Measurements from ENCODE around the gene KLF4. TPM values are rescaled to one million over a fixed set of nuclear protein-coding genes. Genes with fewer than 3 reads are reported as not detected.

Gene KLF4
- total RNA-seq, 3 donors from 2014 or later: 52.7 to 165 (median 53.4) TPM

- H3K36me3 ChIP-seq: no peaks in the 10 kb centered on the region
- H3K9me3 ChIP-seq: peaks cover 0 to 11% of the 10 kb centered on the region in 2 donors
- intact Hi-C loops (cut with DNase I; ENCODE audit: low total_unique reads): loop anchor here (10.0 kb wide), 1 partner anchor 812 kb away; no protein-coding TSS in a partner anchor
- no peaks in the 10 kb centered on the region for H3K27me3 ChIP-seq
- H3K4me1 ChIP-seq: no peaks in the 10 kb centered on the region
- TF ChIP-seq POLR2AphosphoS5 (IDR thresholded peaks at IDR 0.05): no peak
- no peak for TF ChIP-seq POLR2A (IDR thresholded peaks at IDR 0.05)
- no peak for TF ChIP-seq CTCF (IDR thresholded peaks at IDR 0.05)
- H3K4me3 ChIP-seq: no peak overlapping the region
- H3K27ac ChIP-seq: no peak overlapping the region
- no peak for DNase-seq (ENCODE audit: low spot score in 2 of 2)
Measured at GRCh38 chr9:107462691-107463090, 26.9 kb downstream of the KLF4 start.

- no peaks in the 10 kb centered on the region for H3K36me3 ChIP-seq
- no peaks in the 10 kb centered on the region for H3K27me3 ChIP-seq
- TF ChIP-seq POLR2AphosphoS5 (IDR thresholded peaks at IDR 0.05) (no peak), POLR2A (IDR thresholded peaks at IDR 0.05) (no peak), CTCF (IDR thresholded peaks at IDR 0.05) (no peak)
- H3K4me3 ChIP-seq: no peak overlapping the region
- DNase-seq (ENCODE audit: low spot score in 2 of 2): no peak
- intact Hi-C loops (cut with DNase I; ENCODE audit: low total_unique reads): loop anchor here (10.0 kb wide), 1 partner anchor 814 kb away; no protein-coding TSS in a partner anchor
- H3K27ac ChIP-seq: no peak overlapping the region
- no peaks in the 10 kb centered on the region for H3K4me1 ChIP-seq
- H3K9me3 ChIP-seq: peaks cover 0 to 11% of the 10 kb centered on the region in 2 donors
Measured at GRCh38 chr9:107460153-107461023, 29.2 kb downstream of the KLF4 start.

- no peaks in the 10 kb centered on the region for H3K4me1 ChIP-seq
- H3K27me3 ChIP-seq: no peaks in the 10 kb centered on the region
- intact Hi-C loops (cut with DNase I; ENCODE audit: low total_unique reads): no loop called here
- no peak for DNase-seq (ENCODE audit: low spot score in 2 of 2)
- no peak overlapping the region for H3K4me3 ChIP-seq
- no peak overlapping the region for H3K27ac ChIP-seq
- H3K9me3 ChIP-seq: peaks cover 0 to 6% of the 10 kb centered on the region in 2 donors
- TF ChIP-seq CTCF (IDR thresholded peaks at IDR 0.05) (no peak), POLR2AphosphoS5 (IDR thresholded peaks at IDR 0.05) (no peak), POLR2A (IDR thresholded peaks at IDR 0.05) (no peak)
- H3K36me3 ChIP-seq: no peaks in the 10 kb centered on the region
Measured at GRCh38 chr9:107455425-107456135, 34.0 kb downstream of the KLF4 start.

GRCh38 chr9:107453479-107453878 is 36.1 kb downstream of the KLF4 start:
- no peaks in the 10 kb centered on the region for H3K27me3 ChIP-seq
- no peak for DNase-seq (ENCODE audit: low spot score in 2 of 2)
- intact Hi-C loops (cut with DNase I; ENCODE audit: low total_unique reads): no loop called here
- H3K9me3 ChIP-seq: no peaks in the 10 kb centered on the region
- no peak overlapping the region for H3K4me3 ChIP-seq
- no peak overlapping the region for H3K27ac ChIP-seq
- H3K36me3 ChIP-seq: no peaks in the 10 kb centered on the region
- TF ChIP-seq POLR2AphosphoS5 (IDR thresholded peaks at IDR 0.05) (no peak), POLR2A (IDR thresholded peaks at IDR 0.05) (no peak), CTCF (IDR thresholded peaks at IDR 0.05) (no peak)
- no peaks in the 10 kb centered on the region for H3K4me1 ChIP-seq

GRCh38 chr9:107447834-107448233 is 41.7 kb downstream of the KLF4 start:
- DNase-seq (ENCODE audit: low spot score in 2 of 2): no peak
- Histone ChIP-seq H3K4me1 (no peaks in the 10 kb centered on the region), H3K36me3 (no peaks in the 10 kb centered on the region), H3K9me3 (no peaks in the 10 kb centered on the region), H3K27me3 (no peaks in the 10 kb centered on the region), H3K27ac (no peak overlapping the region), H3K4me3 (no peak overlapping the region)
- TF ChIP-seq CTCF (IDR thresholded peaks at IDR 0.05) (no peak), POLR2A (IDR thresholded peaks at IDR 0.05) (no peak), POLR2AphosphoS5 (IDR thresholded peaks at IDR 0.05) (no peak)
- intact Hi-C loops (cut with DNase I; ENCODE audit: low total_unique reads): no loop called here
